ENCODE data around the gene COPS7A. TPM values are rescaled to one million over a fixed set of nuclear protein-coding genes. Genes with fewer than 3 reads are reported as not detected.

The COPS7A gene
- total RNA-seq, 1 experiment from 2014 or later: 67.8 TPM

- H3K4me3 ChIP-seq (replicated peaks in 1 of 2; ENCODE audit: low read depth in 1 of 2, low read length in 2 of 2): no peak overlapping the region
- H3K27ac ChIP-seq (ENCODE audit: low read depth, low read length): no peak overlapping the region; the same call in 1 of the 2 replicates
- H3K36me3 ChIP-seq (ENCODE audit: control insufficient read depth in 1 of 2, insufficient read depth in 2 of 2, low read length in 2 of 2): peaks cover 9 to 13% of the 10 kb centered on the region in 2 experiments; a peak in 3 of 4 replicates
- no peaks in the 10 kb centered on the region for H3K9me2 ChIP-seq (ENCODE audit: insufficient read depth)
- no TSS peak for BruUV-seq (replicated peaks)
- intact Hi-C loops (cut with micrococcal nuclease): no loop called here
- peaks cover 26 to 50% of the 10 kb centered on the region in 2 experiments for H3K4me1 ChIP-seq (ENCODE audit: control insufficient read depth in 1 of 2, insufficient read depth in 2 of 2, low read length in 2 of 2)
- H3K9me3 ChIP-seq (ENCODE audit: control insufficient read depth in 1 of 2, insufficient read depth in 1 of 2, low read depth in 1 of 2, low read length in 2 of 2): no peaks in the 10 kb centered on the region
- TF ChIP-seq, protein P1, sequence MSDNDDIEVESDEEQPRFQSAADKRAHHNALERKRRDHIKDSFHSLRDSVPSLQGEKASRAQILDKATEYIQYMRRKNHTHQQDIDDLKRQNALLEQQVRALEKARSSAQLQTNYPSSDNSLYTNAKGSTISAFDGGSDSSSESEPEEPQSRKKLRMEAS (IDR thresholded peaks at IDR 0.05): no peak
- TF ChIP-seq ATF3 (IDR thresholded peaks at IDR 0.05): no peak
- TF ChIP-seq EZH2 (IDR thresholded peaks at IDR 0.05): no peak
- TF ChIP-seq ZFX (IDR thresholded peaks at IDR 0.05): no peak
- TF ChIP-seq FOSL1 (IDR thresholded peaks at IDR 0.05; ENCODE audit: low read depth): no peak
- TF ChIP-seq ZNF274 (IDR thresholded peaks at IDR 0.05; ENCODE audit: low read depth, low read length): no peak
- TF ChIP-seq EZH2phosphoT487 (IDR thresholded peaks at IDR 0.05; ENCODE audit: borderline replicate concordance): no peak
- TF ChIP-seq, protein P2, sequence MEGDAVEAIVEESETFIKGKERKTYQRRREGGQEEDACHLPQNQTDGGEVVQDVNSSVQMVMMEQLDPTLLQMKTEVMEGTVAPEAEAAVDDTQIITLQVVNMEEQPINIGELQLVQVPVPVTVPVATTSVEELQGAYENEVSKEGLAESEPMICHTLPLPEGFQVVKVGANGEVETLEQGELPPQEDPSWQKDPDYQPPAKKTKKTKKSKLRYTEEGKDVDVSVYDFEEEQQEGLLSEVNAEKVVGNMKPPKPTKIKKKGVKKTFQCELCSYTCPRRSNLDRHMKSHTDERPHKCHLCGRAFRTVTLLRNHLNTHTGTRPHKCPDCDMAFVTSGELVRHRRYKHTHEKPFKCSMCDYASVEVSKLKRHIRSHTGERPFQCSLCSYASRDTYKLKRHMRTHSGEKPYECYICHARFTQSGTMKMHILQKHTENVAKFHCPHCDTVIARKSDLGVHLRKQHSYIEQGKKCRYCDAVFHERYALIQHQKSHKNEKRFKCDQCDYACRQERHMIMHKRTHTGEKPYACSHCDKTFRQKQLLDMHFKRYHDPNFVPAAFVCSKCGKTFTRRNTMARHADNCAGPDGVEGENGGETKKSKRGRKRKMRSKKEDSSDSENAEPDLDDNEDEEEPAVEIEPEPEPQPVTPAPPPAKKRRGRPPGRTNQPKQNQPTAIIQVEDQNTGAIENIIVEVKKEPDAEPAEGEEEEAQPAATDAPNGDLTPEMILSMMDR (IDR thresholded peaks at IDR 0.05 in 2 of 3, conservative IDR thresholded peaks at IDR 0.05 in 1 of 3; ENCODE audit: borderline replicate concordance in 1 of 3, insufficient read depth in 1 of 3, low read depth in 2 of 3, low read length in 2 of 3): no peak
- TF ChIP-seq REST (IDR thresholded peaks at IDR 0.05; ENCODE audit: low read depth): no peak
- TF ChIP-seq CBX3 (IDR thresholded peaks at IDR 0.05; ENCODE audit: low read depth): no peak
- ChIA-PET RAD21 (ENCODE audit: low non-redundant PET in 1 of 2, low total read pairs in 2 of 2, uncharacterized antibody in 2 of 2, unreplicated experiment in 2 of 2) (interaction anchor here in 1 of 2 experiments (0.7 kb wide), 1 partner anchor 18 kb away, joined by 4 read pairs; no protein-coding TSS in a partner anchor), POLR2A (no interaction called here), CTCF (no interaction called here)
- H2AFZ ChIP-seq (ENCODE audit: low read depth, low read length, poor library complexity, severe bottlenecking): no peak overlapping the region
- no peaks in the 10 kb centered on the region for H3K27me3 ChIP-seq (ENCODE audit: insufficient read depth, low read length)
- H3K9ac ChIP-seq (ENCODE audit: low read length): no peak overlapping the region
- H3K79me2 ChIP-seq (ENCODE audit: insufficient read depth, low read length): peaks cover 29% of the 10 kb centered on the region
- no peaks in the 10 kb centered on the region for H4K20me1 ChIP-seq (ENCODE audit: insufficient read depth)
- H3K4me2 ChIP-seq (ENCODE audit: low read length): no peak overlapping the region
- ATAC-seq (no peak), DNase-seq (ENCODE audit: low read depth, low spot score) (no peak)
Observed at GRCh38 chr12:6770094-6770493, 46.2 kb downstream of the COPS7A start.

Data from HCT116 (cell line).